ENCODE results near the gene LOXL3. TPM values are rescaled to one million over a fixed set of nuclear protein-coding genes. Genes with fewer than 3 reads are reported as not detected.
"Not testable (repeated sequence)": the region's sequence is repeated elsewhere in the genome, so short reads cannot be mapped to it uniquely, and the experiment has no call there.

Gene LOXL3
- polyA plus RNA-seq, 10 donors, result 6.4 to 9.8 (median 7.6) TPM

DNA sequence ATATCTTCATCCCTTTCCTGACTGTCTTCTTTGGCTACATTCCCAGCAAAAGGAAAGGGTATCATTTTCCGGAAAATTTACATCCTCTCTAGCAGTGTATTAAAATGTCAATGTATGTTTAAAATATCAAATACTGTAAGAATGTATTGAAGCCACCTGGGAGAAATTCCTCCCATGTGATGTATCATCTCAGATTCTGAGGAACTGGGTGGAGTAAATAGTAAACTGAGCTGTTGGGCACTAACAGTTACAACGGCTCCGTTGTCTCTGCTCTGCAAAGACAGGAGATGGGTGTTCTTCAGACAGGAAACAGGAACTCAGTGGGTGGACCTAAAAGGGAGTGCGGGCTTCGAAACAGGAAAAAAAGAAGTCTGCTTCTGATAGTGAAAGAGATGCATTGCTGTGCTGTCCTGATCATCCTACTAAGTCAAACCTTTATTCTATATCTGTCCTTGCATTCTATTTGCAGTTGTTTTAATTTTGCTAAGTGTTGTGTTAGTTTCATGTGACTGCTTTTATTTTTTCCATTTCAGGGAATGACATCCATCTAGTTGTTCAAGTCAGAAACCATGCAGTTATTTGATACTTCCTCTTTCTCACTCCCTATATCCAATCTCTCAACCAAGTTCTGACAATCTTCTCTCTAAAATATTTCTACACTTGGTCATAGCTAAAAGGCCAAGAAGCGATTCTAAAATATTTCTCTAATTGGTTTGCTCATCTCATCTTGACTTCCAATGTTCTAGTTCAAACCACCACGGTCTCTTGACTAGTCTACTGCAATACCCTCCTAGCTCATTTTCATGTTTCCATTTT is 20.2 kb upstream of the LOXL3 start:
- DNase-seq, result peak in 2 of 3 donors; percentile 51 to 55

DNA sequence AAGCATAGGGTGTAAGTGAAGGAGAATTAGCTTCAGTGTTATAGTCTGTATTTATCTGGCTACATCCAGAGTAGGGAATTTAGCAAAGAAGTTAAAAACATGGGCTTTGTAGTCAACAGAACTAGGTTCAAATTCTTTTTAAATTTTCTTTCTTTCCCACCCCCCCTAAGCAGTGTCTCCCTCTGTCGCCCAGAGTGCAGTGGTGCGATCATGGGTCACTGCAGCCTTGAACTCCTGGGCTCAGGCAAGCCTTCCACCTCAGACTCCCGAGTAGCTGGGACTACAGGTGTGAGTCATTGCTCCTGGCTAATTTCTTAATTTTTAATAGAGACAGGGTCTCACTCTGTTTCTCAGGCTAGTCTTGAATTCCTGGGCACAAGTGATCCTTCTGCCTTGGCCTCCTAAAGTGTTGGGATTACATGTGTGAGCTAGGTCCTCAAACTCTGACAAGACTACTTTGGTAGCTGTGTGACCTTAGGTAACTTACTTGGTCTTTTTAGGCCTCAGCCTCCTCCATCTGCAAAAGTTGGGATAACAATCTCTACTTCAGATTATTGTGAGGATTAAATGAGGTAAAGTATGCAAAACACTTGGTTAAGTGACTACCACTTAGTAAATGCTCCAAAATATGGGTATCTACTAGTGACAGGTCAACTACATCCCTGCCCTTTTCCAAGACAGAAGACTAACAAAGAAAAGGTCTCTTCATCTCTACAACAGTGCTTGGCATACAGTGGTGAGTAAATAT is 18.6 kb upstream of the LOXL3 start:
- no peak for DNase-seq

DNA sequence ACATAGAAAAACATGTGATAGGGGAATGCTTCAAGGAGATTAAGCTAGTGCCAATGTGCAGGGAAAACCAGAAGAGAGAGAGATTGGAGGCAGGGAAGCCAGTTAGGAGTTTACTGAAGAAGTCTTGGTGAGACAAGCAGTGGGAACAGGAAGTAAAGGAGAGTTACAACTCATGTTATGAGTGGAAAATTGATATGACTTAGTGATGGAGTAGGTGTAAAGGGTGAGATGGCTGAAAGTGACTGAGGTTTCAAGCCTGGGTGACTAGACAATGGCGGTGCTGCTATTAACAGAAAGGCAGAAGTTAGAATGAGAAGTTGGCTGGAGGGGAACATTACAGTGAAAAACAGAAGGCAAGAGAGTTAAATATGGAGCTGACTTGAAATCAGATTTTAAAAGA is 17.3 kb upstream of the LOXL3 start:
- DNase-seq, result no peak

DNA sequence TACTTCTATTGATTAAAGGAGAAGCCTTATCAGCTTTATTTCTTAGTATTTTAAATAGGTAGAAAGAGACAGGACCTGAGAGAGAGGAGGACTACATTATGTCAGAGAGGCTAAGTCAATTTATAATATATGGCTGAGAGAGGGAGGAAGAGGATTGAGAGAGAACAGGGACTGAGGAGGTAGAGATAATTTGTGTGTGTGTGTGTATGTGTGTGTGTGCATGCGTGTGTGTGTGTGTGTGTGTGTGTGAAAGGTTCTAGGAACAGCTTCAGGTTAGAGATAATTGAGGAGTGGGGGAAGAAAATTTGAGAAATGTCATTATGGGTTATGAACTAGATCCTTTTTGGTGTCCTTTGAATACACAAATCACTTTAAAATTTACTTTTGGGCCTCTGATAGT is 15.9 kb upstream of the LOXL3 start:
- no peak for DNase-seq

DNA sequence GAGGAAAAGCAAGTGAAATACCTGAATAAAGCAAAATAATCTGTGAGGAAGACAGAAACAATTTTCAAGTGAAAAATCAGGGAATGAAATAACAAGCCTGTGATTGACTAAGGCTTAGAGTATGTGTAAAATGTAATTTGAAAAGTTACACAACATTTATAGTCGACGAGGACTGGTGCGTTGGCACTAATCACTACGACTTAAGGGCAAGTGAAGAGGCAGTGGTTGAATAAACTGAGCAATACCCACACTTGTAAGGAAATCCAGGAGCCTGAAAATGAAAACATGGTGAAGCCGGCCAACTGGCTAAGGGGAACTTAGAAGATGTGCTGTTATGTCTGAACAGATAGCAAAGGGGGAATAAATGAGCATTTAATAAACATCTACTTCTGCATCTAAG is 14.1 kb upstream of the LOXL3 start:
- DNase-seq, result peak in 1 of 3 donors; percentile 54

DNA sequence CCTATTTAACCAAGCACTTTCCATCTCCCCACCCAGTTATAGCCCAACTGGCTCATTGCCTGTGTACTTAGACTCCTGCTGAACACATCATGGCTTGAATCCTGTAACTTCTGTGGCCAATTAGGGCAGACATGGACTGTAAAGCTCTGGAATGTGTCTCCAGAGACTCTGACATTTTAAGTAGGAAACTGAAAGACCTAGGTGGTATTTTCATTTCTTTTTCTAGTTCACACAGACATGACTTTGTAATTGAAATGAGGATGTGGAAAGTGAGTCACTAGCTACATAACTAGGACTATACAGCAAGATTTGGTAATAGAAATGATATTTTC is 13.0 kb upstream of the LOXL3 start:
- DNase-seq, result peak in 1 of 3 donors; percentile 95

DNA sequence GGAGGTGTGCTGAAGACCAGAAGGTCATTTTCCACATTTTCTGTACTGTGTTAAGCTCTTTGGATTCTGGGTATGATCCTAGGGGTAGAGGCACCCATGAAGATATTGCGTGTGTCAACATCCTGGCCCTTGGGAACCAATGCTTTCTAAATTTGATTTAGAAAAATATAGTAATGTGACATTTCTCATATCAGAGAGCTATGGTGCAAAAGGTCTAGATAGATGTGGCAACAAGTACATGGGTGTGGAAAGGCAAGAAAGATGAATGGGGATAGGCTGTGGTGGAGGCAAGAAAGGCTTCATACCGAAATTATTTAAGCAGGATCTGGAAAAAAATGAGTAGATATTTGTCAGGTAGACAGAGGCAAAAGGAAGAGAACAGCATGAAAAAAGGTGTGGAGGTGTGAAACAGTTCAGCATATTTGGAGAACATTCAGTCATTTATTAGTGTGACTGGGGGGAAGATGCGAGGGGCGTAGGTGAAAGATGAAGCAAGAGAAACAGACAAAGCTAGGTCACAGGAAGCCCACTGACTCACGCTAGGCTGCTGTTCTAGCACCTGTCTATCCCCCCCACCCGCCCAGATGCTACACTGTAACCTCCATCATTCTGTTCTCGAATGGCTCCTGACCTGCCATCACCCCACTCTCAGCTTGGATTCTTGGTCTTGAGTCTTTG is 12.5 kb upstream of the LOXL3 start:
- DNase-seq, result no peak

DNA sequence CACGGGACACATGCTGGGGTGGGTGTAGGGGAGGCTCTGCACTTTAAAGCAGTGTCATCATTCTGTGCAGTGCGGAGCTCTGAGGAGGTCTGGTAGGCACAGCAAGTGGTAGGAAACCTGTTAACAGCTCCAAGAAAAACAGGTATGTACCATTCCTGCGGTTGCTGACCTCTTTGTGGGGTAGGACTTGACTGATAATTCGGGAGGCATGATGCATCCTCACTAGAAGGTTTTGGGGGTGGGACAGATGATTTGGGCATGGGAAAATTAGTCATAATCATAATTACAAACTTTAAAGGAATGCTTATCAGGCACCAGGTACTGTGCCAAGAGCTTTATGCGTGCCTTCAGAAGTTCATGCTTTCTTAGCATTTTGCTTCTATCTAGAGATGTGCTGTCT is 10.5 kb upstream of the LOXL3 start:
- DNase-seq, result no peak

DNA sequence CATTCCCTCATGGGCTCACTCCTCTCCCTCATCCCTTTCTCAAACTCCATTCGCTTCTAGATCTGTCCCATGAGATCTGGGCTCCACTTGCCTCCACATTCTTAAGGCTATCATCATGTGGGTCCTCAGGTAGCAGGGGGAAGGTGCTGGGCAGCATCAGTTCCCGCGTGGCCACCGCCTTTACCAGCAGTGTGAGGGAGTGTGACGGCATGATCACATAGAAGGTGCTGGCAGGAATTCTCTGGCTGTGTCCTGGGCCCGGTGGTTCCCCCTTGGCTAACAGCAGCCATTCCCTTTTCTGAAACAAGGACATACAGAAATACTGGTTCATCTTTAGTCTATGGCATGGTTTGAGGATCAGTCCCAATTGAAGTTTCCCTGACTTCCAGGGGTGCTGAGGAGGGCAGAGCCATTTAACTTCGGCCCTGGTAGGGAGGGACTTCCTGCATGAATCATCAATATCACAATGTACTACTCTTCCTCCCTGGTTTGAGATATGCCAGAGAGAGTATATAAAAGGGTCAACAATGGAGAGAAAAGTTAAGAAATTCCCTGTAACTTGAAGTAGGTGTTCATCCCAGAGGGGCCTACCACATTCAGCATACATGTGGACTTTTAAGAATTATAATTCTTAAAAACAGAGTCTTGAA is 8.5 kb upstream of the LOXL3 start:
- no peak for DNase-seq

DNA sequence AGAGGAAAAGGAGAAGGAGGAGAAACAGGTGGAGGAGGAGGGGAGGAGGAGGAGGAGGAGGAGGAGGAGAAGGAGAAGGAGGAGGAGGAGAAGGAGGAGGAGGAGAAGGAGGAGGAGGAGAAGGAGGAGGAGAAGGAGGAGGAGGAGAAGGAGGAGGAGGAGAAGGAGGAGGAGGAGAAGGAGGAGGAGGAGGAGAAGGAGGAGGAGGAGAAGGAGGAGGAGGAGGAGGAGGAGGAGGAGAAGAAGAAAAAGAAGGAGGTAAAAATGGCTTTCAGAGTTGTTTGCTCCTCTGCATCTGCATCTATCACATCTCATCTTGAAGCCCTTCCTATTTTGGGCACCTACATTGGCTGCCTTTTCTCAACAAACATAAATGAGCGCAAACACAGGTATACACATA is 7.3 kb upstream of the LOXL3 start:
- DNase-seq, result not testable (repeated sequence)

DNA sequence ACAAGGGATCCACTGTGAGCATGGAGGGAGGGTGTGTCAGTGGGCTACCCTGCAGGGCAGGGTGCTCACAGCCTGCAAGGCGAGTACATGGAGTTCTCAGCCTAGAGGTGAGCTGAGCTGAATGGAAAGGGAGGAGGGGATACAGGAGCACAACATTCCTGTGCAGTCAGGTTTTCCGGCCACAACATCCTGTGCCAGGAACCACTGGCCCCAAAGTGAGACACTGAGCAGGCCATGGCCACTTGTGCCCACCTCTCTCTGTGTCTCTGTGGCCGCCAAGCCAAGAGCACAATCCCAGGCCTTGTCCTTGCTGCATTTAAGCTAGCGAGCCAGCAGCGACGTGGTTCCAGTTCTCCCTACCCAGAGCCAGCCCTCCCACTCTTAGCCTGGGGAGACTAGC is 6.8 kb upstream of the LOXL3 start:
- no peak for DNase-seq

DNA sequence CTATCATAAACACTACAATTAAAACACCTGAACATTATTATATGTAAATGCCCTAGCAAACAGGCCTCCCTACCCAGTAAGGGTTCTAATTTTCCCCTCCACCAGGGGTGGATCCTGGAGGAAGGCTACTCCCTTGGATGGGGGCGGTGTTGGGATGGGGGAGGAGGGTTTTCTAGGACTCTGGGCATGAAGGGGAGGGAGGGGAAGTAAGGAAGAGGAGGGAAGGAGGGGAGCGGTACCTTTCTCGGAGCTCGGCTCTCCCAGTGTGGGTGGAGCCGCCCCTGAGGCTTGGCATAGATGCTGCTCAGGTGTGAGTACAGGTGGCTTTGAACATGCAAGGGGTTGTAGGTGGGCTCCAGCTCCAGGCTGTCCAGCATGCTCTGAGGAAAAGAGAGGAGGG is 6.2 kb upstream of the LOXL3 start:
- no peak for DNase-seq

DNA sequence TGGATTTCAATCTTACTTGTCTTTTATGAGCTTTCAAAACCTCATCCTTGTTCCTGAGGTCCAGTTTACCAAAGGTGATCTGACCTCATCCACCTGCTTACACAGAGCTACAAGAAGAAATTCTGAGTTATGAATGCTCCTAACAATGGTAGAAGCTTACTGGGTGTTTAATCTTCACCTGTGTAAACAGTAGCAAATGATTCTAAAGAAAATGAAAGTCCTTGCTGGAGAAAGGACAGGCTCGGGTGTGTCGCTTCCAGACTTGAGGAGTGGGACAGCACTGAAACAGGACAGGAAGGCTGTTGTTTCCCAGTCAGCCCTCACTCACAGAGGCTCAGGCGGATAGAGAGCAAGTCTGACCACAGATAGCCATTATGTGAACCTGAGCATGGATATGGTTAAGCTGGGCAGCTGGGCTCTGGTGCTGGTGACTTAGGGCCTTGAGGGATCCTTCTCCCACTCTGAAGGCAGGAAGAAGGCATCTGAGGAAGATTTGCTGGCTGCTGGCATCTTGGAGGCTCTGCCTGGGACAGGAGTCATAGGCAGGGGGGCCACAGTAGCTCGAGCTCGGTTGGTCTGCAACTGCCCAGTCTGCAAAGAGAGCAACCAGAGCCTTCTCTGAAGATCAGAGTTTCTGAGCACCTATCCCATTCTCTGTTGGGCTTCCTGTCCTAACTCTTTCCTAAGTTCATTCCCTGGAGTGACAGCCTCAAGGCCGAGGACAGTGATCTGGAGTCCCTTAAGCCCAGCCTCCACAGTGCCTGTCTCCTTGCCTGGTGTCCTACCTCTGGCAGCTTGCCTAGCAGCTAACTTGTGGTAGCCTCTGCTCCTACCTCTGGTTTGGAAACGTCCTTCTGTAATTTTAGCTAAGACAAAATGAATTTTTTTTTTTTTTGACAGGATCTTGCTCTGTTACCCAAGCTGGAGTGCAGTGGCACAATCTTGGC is 4.8 kb upstream of the LOXL3 start:
- DNase-seq, result no peak

DNA sequence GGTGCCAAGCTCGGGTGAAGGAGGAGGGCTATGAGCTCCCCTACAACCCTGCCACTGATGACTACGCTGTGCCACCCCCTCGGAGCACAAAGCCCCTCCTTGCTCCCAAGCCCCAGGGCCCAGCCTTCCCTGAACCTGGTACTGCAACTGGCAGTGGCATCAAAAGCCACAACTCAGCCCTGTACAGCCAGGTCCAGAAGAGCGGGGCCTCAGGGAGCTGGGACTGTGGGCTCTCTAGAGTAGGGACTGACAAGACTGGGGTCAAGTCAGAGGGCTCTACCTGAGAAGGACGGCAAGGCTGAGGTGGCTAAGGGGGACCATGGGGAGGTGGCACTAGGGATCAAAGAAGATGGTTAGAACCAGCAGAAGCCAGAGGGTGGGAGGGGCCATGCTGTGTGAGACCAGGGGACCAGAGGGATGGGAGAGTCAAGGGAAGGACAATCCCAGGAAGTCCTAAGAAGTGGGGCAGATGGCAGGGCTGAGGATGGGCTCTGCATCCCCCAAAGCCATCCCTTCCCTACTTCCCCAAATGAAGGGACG is 3.2 kb upstream of the LOXL3 start:
- no peak for DNase-seq

DNA sequence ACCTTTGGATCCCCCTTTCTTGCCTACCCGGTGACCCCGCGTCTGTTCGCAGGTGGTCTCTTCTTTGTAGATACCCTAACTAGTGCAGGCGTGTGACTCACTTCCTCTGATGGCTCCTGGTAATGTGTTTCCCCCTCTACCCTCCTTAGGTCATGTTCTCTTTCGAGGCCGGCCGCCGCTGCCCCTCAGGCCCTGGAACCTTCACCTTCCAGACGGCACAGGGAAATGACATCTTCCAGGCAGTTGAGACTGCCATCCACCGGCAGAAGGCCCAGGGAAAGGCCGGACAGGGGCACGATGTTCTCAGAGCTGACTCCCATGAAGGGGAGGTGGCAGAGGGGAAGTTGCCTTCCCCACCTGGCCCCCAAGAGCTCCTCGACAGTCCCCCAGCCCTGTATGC is 2.4 kb upstream of the LOXL3 start:
- no peak for DNase-seq

DNA sequence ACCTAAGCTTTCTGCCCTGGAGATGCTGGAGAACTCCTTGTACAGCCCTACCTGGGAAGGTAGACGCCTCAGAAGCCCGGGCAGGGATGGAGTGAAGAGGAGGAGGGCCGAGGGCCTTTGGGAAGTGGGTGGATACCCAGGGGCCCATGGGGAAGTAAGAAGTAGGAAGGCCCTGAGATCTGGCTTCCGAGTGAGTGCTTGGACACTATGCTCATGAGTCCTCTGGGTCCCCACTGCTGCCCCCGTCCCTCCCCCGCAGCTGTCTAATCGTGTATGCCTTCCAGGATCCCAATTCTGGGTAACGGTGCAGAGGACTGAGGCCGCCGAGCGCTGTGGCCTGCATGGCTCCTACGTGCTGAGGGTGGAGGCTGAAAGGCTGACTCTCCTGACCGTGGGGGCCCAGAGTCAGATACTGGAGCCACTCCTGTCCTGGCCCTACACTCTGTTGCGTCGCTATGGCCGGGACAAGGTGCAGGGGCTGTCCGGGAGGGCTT is 1.9 kb upstream of the LOXL3 start:
- DNase-seq, result no peak

DNA sequence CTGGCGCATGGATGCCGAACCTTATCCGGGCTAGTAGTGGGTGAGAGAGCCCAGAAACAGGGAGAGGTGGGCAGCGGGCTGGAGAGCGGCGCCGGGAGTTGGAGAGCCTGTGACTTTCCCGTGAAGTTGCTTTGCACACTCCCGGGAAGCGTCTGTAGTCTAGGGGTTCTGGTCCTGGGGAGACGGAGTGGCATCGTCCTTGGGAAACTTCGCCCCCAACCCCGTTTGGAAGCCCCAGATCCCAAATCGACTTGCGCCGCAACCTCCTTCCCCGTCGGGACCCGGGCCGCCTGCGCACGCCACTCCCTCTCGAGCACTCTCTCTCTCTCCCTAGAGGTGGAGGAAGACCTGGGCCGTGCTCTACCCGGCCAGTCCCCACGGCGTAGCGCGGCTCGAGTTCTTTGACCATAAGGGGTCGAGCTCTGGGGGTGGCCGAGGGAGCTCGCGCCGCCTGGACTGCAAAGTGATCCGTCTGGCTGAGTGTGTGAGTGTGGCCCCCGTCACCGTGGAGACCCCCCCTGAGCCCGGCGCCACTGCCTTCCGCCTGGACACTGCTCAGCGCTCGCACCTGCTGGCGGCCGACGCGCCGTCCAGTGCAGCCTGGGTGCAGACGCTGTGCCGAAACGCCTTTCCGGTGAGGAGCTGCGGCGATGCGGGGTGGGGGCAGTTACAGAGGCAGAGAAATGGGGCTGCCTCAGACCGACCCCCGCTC is 1.2 kb upstream of the LOXL3 start:
- no peak for DNase-seq

DNA sequence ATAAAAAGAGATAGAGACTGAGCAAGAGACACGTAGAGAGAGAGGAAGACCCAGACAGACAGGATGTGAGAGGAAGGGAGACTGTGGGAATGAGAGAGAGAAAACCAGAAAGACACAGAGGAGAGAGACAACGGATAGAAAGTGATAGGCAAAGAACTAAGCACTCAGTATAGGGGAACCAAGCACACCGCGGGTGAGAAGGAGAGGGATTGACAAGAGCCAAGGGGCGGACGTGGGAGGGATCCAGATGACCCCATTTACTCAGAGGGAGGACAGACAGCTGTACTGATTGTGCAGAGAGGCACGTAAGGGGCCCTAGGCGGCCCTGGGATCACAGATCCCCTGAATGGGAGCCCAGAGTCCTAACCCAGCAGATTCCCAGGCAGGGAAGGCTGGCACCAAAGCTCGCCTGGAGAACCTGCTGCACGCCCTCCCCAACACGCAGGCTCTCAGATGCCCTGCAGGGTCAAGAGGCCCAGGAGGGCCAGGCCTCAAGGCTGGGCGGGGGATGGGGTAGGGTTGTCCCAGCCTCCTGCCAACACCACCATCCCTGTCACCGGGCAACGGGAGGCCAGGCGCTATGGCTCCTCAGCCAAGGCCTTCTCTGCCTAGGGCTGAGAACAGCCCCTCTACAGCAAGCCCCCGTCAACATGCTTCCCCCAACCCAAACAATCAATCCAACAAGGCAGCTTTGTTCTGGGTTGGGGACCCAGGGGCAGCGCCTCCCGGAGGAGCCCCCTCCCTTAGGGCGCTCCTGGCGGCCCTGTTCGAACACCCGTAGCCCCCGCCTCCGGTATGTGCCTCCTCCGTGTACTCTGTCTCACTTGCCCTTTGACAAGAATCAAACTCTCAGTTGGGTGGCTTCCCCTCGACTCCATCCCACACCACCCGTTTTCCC is 579 bp downstream of the LOXL3 start:
- DNase-seq, result peak in 1 of 3 donors; percentile 56
